Stimulated activated CD4-positive, alpha-beta T cell treated with anti-CD3 and anti-CD28 coated beads, Interleukin-12 subunit alpha, Interleukin-12 subunit beta, amount 100 ng/mL, for 48 hours (primary cell): ENCODE measurements around the gene CST9L.

Experiments
- DNase-seq, 3 donors: peaks; one replicate each; pipeline ENCODE4 v3.0.0-alpha.2; 2020; ENCODE audit warnings: low read depth in 2 of 3, low spot score in 1 of 3

CST9L gene

GRCh38 chr20:23547613-23548012, 20.7 kb downstream of the CST9L start:
- no peak for DNase-seq

DNA sequence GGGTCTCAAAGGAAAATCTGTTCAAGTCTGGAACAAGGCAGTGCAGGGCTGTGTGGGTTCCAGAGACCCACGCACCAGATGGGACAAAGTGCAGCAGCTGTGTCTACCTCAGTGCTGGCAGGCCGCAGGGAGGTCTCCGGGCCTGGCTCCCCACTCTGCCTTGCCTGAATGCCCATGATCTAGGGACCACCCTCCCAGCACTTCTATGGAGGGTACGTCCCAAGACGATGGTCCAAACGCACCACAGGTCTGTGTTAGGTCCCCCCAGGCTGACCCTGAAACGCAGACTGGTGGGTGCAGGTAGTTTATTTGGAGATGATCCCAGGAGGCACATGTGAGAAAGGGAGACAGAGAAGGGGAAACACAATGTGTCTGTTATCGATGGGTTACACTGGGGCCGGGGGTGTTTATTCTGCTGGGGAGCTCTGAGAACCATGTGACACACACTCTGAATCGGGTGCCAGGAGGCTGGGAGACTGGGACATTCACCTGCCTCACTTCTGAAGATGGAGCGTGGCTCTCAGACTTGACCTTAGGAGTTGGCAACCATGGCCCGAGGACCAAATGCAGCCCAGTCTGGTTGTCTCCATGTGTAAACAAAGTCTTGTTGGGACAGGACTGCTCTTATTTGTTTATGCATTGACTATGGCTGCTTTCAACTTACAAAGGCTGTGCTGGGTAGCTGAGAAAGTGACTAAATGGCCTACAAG, 21.7 kb downstream of the CST9L start:
- no peak for DNase-seq

GRCh38 chr20:23544133-23544532, 24.2 kb downstream of the CST9L start:
- no peak for DNase-seq

DNA sequence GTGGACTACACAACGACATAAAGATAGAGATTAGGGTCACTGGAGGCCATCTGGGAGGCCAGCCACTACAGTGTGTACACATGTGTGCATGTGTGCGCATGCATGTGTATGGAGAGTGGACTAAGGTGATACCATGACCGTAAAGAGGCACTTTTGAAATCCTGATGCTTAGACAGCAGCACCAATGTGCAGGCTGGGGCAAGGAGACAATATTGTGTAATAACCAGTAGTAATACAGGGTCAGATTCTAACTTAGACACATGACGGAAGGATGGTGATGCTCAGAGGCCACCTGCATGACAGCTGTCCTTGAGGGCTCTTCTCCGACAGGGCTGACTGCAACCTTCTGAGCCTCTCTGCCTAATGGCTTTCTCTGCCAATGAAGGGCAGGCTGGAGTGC, 25.5 kb downstream of the CST9L start:
- DNase-seq, result no peak

GRCh38 chr20:23541776-23542175, 26.5 kb downstream of the CST9L start:
- DNase-seq, result no peak

- no peak for DNase-seq
Observed at GRCh38 chr20:23541330-23541729, 27.0 kb downstream of the CST9L start.

GRCh38 chr20:23540624-23541023, 27.7 kb downstream of the CST9L start:
- DNase-seq, result no peak

DNA sequence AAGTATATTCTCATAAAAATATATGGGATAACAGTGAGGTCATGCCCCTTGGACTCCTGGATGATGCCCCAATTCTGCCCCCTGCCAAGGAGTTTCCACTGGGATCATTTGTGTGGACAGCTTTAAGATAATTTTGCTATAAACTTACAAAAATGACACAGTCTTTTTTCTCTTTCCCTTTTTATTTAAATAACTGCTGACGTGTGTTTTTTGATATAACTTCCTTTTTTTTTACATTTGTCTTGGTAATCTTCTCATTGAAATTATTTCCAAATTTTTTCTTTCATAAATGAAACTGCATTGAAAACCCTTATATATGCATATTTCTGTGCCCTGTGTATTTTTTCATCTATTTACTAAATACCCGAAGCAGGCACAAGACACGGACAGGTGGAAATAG, 31.3 kb downstream of the CST9L start:
- DNase-seq, result no peak

DNA sequence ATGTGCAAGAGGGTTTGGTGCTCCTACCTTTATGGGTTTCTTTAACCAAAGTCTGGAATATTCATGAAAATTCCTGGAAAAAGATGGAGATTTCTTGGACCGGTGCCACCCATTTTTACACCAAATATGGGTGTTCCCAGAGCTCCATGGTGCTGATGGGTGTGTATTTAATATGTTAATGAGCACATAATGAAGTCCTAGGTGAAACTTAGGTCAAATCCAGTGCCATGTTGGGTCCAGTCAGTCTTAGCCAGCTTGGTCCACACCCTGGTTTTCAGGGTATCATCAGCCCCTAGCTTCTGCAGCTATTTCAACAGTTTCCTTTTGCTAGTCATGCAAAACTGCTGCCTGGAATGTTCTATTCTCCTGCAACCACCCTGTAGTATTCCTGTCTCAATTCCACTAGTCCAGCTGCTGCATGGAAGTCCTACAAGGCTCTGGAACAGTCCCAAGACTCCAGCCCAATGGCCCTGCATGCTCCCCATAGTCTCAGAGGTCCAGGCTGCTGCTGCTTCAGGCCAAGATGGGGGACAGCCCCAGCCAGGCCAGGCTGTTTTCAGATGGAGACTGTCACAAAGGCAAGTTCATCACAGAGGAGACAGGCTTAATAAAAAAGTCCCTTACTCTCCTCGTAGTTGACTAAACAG, 31.8 kb downstream of the CST9L start:
- no peak for DNase-seq

DNA sequence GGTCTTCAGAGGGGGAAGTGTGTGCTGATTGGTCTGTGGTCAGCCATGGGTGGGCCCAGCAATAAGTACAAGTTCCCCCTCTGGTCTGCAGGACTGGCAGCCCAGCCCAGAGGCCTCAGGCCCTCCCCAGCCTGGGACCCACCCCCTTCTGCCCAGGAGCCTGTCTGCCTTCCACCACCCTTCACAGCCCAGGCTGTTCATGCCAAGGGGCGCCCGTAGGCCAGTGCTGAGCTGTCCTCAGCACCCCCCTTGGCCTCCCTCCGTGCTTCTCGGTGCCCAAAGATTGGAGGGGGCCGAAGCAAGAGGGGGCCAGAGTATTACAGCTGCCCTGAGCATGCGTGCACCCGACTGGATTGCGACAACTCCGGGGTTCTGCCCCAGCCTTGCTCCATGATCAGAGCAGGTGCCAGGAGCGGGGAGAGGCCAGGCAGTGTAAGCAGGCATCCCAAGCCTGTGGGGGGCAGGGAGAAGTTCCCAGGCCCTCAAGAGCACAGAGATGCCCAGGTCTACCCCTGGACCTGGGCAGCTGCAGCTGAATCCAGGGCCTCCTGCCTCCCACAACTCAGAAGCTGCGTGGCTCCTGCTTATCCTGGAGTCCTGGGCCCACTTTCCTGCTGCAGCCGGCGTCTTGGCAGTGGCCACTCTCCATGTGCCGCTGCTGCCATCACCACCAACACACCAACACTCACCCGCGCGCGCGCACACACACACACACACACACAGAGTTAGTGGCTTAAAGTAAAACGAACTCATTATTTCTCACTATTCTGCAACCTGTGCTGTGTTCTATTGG, 33.3 kb downstream of the CST9L start:
- DNase-seq, result no peak

GRCh38 chr20:23533161-23533560, 35.1 kb downstream of the CST9L start:
- no peak for DNase-seq

DNA sequence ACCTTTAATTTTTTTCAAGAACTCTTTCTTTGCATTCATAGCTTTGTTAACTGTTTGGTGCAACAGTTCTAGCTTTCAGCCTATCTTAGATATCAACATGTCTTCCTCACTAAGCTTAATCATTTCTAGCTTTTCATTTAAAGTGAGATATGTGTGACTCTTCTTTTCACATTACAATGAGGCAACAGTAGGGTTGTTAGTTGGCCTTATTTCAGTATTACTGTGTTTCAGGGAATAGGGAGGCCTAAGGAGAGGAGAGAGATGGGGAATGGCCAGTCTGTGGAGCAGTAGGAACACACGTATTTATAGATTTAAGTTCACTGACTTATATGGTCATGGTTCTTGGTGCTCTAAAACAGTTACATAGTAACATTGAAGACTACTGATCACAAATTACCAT, 35.8 kb downstream of the CST9L start:
- DNase-seq, result no peak

DNA sequence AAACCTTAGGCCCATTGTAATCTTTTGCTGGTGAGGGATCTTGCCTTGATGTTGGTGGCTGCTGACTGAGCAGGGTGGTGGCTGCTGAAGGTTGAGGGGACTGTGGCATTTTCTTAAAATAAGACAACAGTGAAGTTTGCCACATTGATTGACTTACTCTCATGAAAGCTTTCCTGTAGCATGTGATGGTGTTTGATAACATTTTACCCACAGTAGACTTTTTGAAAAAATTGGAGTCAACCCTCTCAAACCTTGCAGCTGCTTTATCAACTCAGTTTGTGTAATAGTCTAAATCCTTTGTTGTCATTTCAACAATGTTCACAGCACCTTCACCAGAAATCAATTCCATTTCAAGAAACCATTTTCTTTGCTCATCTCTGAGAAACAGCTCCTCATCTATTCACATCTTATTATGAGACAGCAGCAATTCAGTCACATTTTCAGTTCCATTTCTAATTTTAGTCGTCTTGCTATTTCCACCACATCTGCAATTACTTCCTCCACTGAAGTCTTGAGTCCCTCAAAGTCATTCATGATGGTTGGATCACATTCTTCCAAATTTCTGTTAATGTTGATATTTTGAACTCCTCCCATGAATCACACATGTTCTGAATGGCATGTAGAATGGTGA, 37.2 kb downstream of the CST9L start:
- no peak for DNase-seq

- no peak for DNase-seq
Observed at GRCh38 chr20:23528867-23529431, 39.3 kb downstream of the CST9L start.

- DNase-seq, result no peak
Observed at GRCh38 chr20:23526850-23527249, 41.4 kb downstream of the CST9L start.

GRCh38 chr20:23524146-23524545, 44.1 kb downstream of the CST9L start:
- no peak for DNase-seq

DNA sequence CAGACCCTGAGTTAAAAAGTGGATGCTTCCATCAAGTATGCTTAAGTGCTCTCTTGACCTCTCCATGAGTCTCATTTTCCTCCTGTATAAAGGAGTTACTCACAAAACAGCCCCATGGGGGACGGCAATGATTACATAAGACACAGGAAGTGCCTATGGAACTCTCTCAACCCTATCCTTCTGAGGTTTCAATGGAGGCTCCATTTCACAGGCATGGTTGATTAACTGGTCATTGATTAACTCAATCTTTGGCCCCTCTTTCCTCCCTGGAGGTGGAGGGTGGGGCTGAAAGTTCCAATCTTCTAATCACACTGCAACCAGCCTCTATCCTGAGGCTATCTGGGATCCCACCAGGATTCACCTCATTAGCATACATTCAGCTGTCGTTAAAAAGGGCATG, 48.1 kb downstream of the CST9L start:
- no peak for DNase-seq

GRCh38 chr20:23519556-23519955, 48.7 kb downstream of the CST9L start:
- no peak for DNase-seq

DNA sequence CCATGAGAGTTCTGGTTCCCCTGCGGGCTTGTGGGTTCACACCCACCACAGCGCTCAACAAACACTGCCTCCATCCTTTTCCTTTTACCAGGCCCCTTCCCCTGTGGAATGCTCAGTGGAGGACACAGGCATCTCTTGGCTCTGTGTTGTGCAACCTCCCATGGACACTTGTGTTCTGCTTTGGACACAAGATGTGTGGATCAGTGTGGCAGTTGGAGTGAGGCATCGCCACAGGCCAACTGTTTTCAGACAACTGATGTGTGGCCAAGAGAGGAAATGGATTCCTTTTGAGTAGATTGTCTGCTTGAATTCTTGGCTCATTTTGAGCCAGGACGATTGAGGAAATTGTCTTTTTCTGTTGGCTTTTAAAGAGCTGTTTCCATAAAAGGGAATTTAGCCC, 50.6 kb downstream of the CST9L start:
- no peak for DNase-seq

DNA sequence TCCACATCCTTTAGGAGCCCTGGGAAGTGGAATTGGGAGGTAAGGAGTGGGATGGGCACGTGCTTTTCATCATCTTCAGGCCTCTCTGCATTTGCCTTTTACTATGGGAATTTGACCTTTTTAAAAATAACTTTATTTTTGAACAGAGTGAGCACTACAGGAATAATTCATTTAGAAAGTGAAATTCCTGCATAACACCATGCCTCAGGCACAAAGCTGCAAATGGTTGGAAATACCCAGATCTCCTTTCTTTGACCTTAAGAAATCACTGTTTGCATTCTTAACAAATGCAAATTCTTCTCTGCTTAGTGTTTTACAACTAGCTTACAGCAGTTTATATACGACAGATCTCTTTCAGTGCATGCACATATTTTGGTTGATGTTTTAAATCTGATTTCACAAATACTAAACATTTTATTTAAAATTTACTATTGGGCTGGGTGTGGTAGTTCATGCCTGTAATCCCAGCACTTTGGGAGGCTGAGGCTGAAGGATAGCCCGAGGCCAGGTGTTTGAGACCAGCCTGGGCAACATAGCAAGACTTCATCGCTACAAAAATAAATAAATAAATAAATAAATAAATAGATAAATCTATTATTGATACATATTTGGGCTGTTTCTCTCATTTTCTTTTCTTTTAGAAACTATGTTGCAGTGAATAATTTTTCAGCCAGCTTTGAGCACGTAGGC, 52.9 kb downstream of the CST9L start:
- DNase-seq, result no peak

DNA sequence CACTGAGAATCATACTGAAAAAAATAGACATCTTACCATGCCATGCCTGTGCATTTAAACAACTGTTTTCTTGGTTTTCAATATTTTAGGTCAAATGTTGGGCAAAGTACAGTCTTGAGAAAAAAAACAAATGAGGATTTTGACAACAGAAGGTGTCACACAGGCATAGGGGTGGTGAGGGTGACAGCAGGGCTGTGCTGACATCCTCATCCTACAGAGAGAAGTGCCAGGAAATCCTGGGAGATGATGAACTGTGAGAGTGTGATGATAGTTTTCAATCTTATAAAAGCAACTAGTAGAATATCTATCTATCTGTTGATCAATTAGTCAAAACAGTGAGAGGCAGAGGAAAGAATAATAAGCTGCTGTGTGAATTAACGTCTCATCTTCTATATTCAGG, 53.4 kb downstream of the CST9L start:
- no peak for DNase-seq
